ENCODE data around the gene B3GAT3. TPM values are rescaled to one million over a fixed set of nuclear protein-coding genes. Genes with fewer than 3 reads are reported as not detected.

The B3GAT3 gene
- total and polyA plus RNA-seq, 10 of the 15 experiments (the other 5 are each of a cell fraction or from before 2014, with no cell fraction given): 0.31 to 52.7 (median 29.8) TPM

- TF ChIP-seq ZBTB4 (CRISPR knock-in tag; IDR thresholded peaks at IDR 0.05): no peak
- no peak for TF ChIP-seq NFXL1 (IDR thresholded peaks at IDR 0.05; ENCODE audit: borderline replicate concordance)
- TF ChIP-seq ZNF207 (IDR thresholded peaks at IDR 0.05; ENCODE audit: borderline replicate concordance): 0 out of 2 replicates have a peak, but pooled peaks have one; percentile 69
- no peak for TF ChIP-seq TCF7 (IDR thresholded peaks at IDR 0.05; ENCODE audit: borderline replicate concordance)
- no peak for TF ChIP-seq ATF2 (IDR thresholded peaks at IDR 0.05; ENCODE audit: low read length)
Observed at GRCh38 chr11:62573592-62574362, 48.0 kb downstream of the B3GAT3 start, which contains the start of gene EEF1G (continued).
